Erythroblast (primary cell): ENCODE data around the gene TRPC4AP.

ENCODE experiments used
- GATA1 ChIP-seq: IDR thresholded peaks from 2 replicates; pipeline ENCODE4 v1.6.1; 2011; ENCODE audit warnings: low read depth, mild to moderate bottlenecking, control low read depth, low read length, moderate library complexity
- POLR2A ChIP-seq: IDR thresholded peaks from 2 replicates; pipeline ENCODE4 v1.6.1; 2011; ENCODE audit warnings: mild to moderate bottlenecking, low read length

DNA sequence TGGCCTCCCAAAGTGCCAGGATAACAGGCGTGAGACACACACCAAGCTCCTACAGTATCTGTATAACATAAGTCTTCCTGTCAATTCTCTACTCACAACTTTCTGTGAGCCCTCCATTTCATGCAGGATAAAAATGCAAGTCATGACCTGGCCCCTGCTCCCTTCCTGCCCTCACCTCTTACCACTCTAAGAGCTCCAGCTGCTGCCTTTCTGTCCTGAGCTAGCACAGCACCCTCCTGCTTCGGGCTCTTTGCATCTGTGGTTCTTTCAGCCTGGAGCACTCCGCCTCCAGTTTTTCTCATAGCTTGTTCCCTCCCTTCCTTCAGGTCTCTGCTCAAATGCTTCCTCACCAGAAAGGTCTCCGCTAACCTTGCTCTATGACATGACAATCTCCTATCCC is 23.7 kb upstream of the TRPC4AP start:
- no peak for TF ChIP-seq POLR2A
- no peak for TF ChIP-seq GATA1
